IPS-18a (cell line): ENCODE results near the gene DENND1A.
"Not testable (repeated sequence)": the region's sequence is repeated elsewhere in the genome, so short reads cannot be mapped to it uniquely, and the experiment has no call there.

Experiments
- H3K27ac ChIP-seq: one replicate; pipeline ENCODE4 v1.5.1; 2013; ENCODE audit warnings: low read length
- H3K27me3 ChIP-seq: one replicate; pipeline ENCODE4 v1.6.1; 2013; ENCODE audit warnings: mild to moderate bottlenecking, low read length; ENCODE audit not compliant: control insufficient read depth, insufficient read depth
- H3K36me3 ChIP-seq: one replicate; pipeline ENCODE4 v1.6.1; 2013; ENCODE audit warnings: low read depth, low read length; ENCODE audit not compliant: control insufficient read depth
- H3K4me1 ChIP-seq: one replicate; pipeline ENCODE4 v1.6.1; 2013; ENCODE audit warnings: low read depth, low read length; ENCODE audit not compliant: control insufficient read depth
- H3K4me3 ChIP-seq: one replicate; pipeline ENCODE4 v1.5.1; 2013; ENCODE audit warnings: low read length
- H3K9ac ChIP-seq: one replicate; pipeline ENCODE4 v1.6.1; 2013; ENCODE audit warnings: mild to moderate bottlenecking, low read length, moderate library complexity
- H3K9me3 ChIP-seq: one replicate; pipeline ENCODE4 v1.6.1; 2013; ENCODE audit warnings: low read depth, low read length; ENCODE audit not compliant: control insufficient read depth

DENND1A gene

DNA sequence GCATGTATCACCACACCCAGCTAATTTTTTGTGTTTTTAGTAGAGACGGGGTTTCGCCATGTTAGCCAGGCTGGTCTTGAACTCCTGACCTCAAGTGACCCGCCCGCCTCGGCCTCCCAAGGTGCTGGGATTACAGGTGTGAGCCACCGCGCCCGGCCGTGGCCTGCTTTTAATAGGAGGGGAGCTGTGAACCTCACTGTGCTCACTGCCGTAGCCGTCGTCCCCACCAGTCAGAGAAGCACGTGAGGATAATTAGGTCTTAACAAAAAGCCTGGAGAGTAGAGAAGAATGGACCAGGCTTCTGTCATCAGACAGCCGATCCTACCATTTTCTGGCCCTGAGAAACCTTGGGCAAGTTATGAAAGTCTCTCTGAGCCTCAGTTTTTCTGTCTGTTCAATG is 531.0 kb downstream of the DENND1A start:
- H3K9me3 ChIP-seq, H3K27ac ChIP-seq, H3K4me3 ChIP-seq, H3K36me3 ChIP-seq, H3K9ac ChIP-seq, H3K27me3 ChIP-seq: not testable (repeated sequence)
- H3K4me1 ChIP-seq: peaks cover 16% of the 10 kb centered on the region

DNA sequence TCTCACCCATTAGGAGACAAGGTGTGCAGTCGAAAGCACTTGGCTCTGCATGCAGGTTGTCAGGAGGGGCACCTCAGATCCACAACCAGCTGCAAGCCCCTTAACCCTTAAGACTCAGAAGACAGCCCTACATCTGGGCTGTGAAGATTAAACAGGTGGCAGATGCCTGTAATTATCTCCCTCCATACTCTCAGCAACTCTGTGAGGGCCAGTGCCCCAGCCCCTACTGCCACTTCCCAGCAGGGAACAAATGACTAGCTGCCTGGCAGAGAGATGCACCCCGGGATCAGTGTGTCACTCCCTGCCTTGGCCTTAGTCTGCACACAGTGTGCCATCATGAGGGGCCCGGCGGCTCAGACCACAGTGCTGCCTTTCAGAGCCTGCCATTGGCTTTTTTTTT is 532.0 kb downstream of the DENND1A start:
- no peak overlapping the region for H3K27ac ChIP-seq
- H3K4me3 ChIP-seq: no peak overlapping the region
- no peaks in the 10 kb centered on the region for H3K9me3 ChIP-seq
- H3K9ac ChIP-seq: no peak overlapping the region
- H3K36me3 ChIP-seq: no peaks in the 10 kb centered on the region
- peaks cover 10% of the 10 kb centered on the region for H3K4me1 ChIP-seq
- H3K27me3 ChIP-seq: no peaks in the 10 kb centered on the region

DNA sequence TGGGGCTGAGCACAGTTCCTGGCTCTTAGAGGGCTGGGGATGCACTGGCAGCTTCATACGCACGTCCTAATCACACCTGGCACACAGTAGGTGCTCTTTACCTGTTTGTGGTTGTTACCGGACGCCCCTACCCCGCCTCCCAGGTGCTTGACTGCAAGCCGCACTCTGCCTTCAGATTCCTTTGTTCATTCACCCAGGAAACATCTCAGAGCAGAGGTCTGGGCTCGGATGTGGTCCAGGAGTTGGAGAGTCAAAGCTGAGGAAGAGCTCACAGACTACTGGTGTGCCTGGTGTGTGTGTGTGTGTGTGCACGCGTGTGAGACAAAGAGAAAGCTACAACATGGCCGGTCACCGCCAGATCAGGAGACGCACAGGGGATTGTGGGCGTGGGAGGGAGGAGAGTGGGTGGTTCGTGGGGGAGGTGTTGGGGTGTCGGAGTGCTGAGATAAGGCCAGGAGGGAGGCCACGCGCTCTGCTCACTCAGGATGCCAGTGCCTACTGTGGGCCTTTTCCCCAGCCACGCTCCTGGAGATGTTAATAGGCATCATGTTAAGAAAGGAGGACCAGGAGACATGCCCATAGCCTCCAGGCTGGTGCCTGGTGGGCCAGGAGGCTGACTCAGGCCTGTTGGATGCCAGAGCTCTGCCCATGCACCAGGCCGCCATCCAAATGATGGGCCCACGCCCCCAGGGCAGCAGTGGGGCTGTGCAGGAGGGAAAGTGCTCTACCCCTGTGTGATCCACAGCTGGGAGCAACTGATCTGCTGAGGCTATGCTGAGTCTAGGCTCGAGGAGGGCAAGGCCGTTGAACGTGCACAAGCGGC is 534.0 kb downstream of the DENND1A start:
- Histone ChIP-seq H3K27ac (no peak overlapping the region), H3K4me3 (no peak overlapping the region)

DNA sequence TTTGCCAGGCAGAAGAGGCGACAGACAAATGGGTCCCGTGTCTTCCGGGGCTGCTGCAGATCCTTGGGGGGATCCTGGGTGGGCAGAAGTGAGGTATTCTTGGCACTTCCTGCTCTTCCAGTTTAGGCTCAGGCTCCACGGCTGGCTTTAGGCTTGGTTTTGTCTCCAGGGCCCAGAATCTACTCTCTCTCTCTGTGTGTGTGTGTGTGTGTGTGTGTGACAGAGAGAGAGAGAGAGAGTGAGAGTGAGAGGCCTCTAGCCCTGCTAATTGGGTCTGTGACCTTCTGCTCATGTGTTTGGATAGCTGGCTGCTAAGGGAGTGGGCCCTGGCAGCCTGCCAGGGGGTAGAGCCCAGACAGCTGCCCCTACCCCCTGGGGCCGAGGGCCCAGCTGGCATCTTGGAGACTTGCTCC is 534.6 kb downstream of the DENND1A start:
- H3K27me3 ChIP-seq: no peaks in the 10 kb centered on the region
- H3K9me3 ChIP-seq: no peaks in the 10 kb centered on the region
- H3K27ac ChIP-seq: no peak overlapping the region
- H3K9ac ChIP-seq: no peak overlapping the region
- H3K4me3 ChIP-seq: no peak overlapping the region
- H3K36me3 ChIP-seq: no peaks in the 10 kb centered on the region
- H3K4me1 ChIP-seq: no peaks in the 10 kb centered on the region

More for the DNA sequence above, 534.0 kb downstream of the DENND1A start:
- no peaks in the 10 kb centered on the region for H3K4me1 ChIP-seq
- no peak overlapping the region for H3K9ac ChIP-seq
- H3K36me3 ChIP-seq: no peaks in the 10 kb centered on the region
- no peaks in the 10 kb centered on the region for H3K27me3 ChIP-seq
- H3K9me3 ChIP-seq: no peaks in the 10 kb centered on the region

DNA sequence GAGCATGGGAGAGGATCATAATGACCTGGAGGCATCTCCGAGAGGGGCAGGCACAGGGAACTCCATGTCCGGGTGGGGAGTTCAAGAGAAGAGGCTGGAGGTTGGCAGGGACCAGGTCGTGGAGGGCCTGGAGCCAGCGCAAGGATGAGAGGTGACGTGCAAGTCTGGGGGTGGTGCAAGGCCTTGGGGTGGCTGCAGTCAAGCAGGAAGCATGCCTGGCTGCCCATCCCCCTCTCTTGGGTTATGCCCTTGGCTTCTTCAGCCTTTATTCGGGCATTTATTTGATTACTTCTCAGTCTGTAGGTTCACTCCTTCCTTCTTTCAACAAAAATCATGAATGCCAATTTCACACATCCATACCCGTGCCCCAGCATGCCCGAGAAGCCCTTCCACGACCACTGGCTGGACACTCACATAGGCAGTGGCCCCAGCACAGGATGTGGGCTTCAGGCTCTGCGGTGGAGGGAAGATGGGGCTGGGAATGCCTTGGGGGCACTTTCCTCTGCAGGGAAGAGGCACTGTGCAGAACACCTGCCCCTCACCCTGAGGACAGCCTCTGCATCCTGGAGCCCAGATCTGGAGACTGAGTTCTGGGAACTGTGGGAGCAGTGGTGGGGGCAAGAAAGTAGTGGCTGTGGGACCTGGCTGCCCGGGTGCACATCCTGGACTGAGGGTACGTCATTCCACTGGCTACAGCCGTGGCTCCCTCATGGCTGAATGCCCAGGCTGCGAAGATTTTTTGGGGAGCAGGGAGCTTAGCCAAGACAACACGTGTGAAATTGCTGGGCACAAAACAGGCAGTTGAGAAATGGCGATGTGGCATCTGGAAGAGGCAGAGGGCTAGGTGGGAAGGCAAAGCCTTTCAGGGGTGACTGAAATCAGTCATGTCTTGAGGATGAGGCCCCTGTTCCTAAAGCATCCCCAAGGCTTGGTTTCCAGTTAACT is 535.4 kb downstream of the DENND1A start:
- Histone ChIP-seq H3K36me3 (no peaks in the 10 kb centered on the region), H3K4me3 (no peak overlapping the region), H3K27ac (no peak overlapping the region), H3K9me3 (no peaks in the 10 kb centered on the region), H3K4me1 (no peaks in the 10 kb centered on the region), H3K9ac (no peak overlapping the region), H3K27me3 (no peaks in the 10 kb centered on the region)

DNA sequence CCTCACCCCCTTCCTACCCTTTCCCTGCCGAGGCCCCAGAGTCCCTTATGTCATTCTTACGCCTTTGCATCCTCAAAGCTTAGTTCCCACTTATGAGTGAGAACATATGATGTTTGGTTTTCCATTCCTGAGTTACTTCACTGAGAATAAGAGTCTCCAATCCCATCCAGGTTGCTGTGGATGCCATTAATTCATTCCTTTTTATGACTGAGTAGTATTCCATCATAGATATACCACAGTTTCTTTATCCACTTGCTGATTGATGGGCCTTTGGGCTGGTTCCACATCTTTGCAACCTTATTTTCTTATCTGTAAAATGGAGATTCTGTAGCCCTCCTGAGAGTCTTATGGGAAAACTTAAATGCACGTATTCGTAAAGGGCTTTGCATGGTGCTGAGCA is 537.1 kb downstream of the DENND1A start:
- H3K27ac ChIP-seq: no peak overlapping the region
- no peaks in the 10 kb centered on the region for H3K9me3 ChIP-seq
- no peaks in the 10 kb centered on the region for H3K36me3 ChIP-seq
- no peak overlapping the region for H3K4me3 ChIP-seq
- H3K9ac ChIP-seq: no peak overlapping the region
- no peaks in the 10 kb centered on the region for H3K4me1 ChIP-seq
- H3K27me3 ChIP-seq: no peaks in the 10 kb centered on the region

DNA sequence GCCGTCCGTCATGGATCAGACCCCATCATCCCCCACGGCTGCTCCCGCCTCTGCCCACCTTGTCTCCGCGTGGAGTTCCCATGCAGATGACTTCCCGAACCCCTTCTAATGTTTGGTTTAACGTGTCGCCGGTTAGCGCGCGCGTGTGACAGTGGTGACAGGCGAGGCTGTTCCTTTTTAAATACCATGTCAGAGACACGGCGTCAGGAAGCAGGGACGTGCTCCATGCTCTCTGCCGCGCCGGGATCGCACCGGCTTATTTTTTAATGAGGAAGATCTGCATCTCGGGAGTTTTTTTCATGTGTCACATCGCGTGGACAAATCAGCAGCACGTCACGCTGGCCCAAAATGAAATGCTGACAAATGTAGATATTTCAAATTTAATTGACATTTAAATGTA is 538.0 kb downstream of the DENND1A start:
- Histone ChIP-seq H3K9ac (no peak overlapping the region), H3K27me3 (no peaks in the 10 kb centered on the region), H3K9me3 (no peaks in the 10 kb centered on the region), H3K27ac (no peak overlapping the region), H3K4me1 (no peaks in the 10 kb centered on the region), H3K4me3 (no peak overlapping the region), H3K36me3 (no peaks in the 10 kb centered on the region)

DNA sequence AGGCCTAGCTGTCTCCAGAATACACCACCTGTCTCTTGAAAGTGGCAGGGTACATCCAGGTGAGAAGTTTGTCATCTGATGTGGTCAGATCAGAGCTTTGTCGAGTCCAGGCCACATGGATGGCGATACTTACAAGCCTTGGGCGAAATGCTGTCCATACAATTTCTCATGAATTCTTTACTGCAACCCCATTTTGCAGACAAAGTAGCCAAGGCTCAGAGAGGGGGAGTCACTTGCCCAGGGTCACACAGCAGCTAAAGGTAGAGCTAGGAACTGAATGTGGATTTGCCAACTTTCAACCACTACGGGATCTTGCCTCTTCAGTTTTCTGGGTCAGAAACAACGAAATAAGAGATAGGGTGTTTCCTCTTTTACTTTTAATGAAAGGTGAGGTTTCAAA is 538.7 kb downstream of the DENND1A start:
- Histone ChIP-seq H3K4me1 (no peaks in the 10 kb centered on the region), H3K4me3 (no peak overlapping the region), H3K36me3 (no peaks in the 10 kb centered on the region), H3K9ac (no peak overlapping the region), H3K9me3 (no peaks in the 10 kb centered on the region), H3K27me3 (no peaks in the 10 kb centered on the region), H3K27ac (no peak overlapping the region)

DNA sequence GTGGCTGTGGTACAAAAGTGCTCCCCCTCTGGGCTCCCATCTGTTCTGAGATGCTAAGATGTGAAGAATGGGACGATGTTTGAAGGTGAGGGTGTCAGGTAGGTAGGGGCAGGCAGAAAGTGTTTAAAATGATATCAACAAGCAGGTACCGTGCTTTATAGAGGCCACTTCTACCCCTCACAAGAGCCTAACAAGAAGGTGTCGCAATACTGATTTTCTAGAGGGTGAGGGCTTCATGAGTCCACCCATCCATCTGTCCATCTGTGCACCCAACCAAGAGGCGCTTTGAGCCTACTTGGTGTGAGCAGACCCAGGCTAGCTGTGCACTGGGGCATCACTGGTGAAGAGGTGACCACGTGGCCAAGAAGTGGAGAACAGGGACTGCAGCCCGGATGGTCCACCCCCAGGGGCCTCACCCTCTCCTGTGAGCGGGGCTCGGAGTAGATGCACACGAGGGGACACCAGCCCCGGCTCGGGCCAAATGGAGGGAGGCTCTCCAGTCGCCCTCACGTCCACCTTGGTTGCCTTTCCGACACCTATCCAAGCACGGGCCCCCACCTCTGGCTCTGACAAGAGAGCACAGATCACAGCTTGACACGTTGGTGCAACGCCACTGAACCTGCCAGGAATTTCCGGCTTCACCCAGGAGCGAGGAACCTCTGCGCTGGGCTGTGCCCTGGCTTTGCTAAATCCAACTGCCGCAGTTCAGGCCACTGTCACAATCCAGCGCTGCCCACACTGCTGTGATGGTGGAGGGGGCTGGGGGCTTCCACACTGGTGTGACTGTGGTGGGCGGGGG is 539.4 kb downstream of the DENND1A start:
- Histone ChIP-seq H3K4me3 (no peak overlapping the region), H3K27ac (no peak overlapping the region), H3K9ac (no peak overlapping the region), H3K4me1 (no peaks in the 10 kb centered on the region), H3K9me3 (no peaks in the 10 kb centered on the region), H3K36me3 (no peaks in the 10 kb centered on the region), H3K27me3 (no peaks in the 10 kb centered on the region)

DNA sequence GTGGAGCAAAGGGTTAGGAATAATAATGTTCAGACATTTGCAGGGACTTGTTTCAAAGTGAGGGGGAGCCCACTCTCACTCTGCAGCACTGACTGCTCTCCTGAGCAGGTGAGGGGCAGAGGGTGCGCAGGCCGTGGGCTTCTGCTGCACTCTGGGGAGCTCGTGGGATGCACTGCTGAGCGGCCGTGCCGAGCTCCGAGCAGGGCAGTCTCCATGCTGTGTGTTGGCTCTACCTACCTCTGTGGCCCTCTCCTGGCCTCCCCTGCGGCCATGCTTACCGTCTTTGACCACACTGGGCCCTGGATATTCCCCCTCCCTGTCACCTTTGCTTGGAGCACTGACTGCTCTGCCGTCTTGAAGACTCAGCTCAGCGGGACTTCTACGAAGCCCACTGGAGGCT is 540.2 kb downstream of the DENND1A start:
- H3K9me3 ChIP-seq: no peaks in the 10 kb centered on the region
- no peaks in the 10 kb centered on the region for H3K36me3 ChIP-seq
- H3K27ac ChIP-seq: no peak overlapping the region
- no peaks in the 10 kb centered on the region for H3K27me3 ChIP-seq
- H3K4me3 ChIP-seq: no peak overlapping the region
- H3K4me1 ChIP-seq: no peaks in the 10 kb centered on the region
- no peak overlapping the region for H3K9ac ChIP-seq

DNA sequence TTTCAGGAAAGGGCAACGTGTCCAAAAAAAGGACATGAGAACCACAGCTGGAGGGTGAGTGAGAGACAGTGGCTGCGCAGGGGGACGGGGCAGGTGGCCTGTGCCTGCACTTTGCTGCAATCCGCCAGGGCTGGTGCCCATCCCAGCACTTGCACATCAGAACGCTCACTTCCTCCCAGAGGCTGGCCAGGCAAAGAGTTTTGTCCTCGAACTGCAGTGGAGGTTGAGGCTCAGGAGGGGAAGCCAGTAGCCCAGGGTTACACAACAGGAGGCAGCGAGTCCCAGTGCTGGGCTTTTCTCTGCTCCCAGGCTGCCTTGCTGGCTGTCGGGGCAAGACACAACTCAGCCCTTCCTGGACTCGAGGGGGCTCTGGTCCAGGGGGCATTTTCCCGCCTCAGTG is 540.9 kb downstream of the DENND1A start:
- Histone ChIP-seq H3K9me3 (no peaks in the 10 kb centered on the region), H3K4me1 (no peaks in the 10 kb centered on the region), H3K4me3 (no peak overlapping the region), H3K9ac (no peak overlapping the region), H3K36me3 (no peaks in the 10 kb centered on the region), H3K27me3 (no peaks in the 10 kb centered on the region), H3K27ac (no peak overlapping the region)
